ENCODE data around the gene TCTN2. TPM values are rescaled to one million over a fixed set of nuclear protein-coding genes. Genes with fewer than 3 reads are reported as not detected.

Gene TCTN2
- total RNA-seq, 1 donor from 2014 or later, result 2.8 TPM

DNA sequence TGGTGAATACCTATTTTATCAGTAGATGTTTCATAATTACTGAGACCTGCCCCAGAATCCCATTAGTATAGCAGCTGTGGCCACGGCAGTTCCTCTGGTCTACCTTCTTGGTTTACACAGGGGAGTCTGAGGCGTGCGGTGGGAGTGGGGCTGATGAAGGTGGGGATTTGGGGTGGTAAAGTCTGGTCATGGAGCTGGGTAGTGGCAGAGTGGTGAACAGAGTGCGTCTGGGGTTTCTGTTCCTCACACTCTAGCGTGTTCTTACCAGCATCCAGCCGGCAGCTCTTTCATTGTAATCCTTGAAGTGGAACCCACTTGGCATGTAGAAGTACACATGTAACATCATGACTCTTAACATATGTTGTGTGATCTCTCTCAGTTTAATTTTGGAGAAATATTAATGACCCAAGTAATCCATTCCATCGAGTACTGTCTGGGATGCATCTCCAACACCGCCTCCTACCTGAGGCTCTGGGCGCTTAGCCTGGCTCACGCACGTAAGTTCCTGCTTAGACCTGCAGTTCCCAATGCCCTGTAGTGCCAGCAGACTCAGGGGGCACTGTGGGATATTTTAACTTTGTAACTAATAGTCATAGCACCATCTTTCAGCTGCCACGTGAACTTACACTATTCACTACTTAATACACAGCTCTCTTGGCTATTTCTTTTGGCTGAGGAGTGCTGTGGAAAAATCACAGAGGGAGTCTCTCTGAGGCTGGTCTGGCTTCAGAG, 83.3 kb downstream of the TCTN2 start:
- peaks cover 30% of the 10 kb centered on the region for H3K36me3 Mint-ChIP-seq (ENCODE audit: low read depth)
- no peaks in the 10 kb centered on the region for H3K9me3 Mint-ChIP-seq
- no peak overlapping the region for H3K4me3 Mint-ChIP-seq
- no peak overlapping the region for H3K27ac Mint-ChIP-seq
- intact Hi-C loops (cut with micrococcal nuclease), result no loop called here
- DNase-seq (ENCODE audit: low spot score), result no peak
- no peaks in the 10 kb centered on the region for H3K27me3 Mint-ChIP-seq (ENCODE audit: insufficient read depth)
- H3K4me1 Mint-ChIP-seq (ENCODE audit: low read depth), result no peaks in the 10 kb centered on the region

DNA sequence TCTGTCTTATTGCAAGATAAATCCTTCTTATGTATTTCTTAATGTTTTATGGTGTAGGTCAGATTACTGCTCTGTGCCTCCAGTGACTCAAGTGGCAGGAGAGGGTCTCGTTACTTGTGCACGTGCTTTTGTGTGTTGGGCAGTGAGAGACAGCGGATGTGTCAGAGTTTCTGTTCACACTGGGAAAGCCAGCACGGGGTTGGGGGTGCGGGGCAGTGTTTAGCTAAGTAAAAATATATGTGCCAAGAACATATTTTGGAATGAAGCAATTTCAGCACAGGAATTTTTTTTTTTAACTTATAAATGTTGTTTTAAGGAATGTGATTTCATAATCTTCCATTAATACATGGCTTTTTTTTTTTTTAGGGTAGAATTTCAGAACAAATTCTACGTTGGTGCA, 86.6 kb downstream of the TCTN2 start:
- Mint-ChIP-seq H3K27ac (no peak overlapping the region), H3K36me3 (ENCODE audit: low read depth) (peaks cover 27% of the 10 kb centered on the region)

More for the DNA sequence above, 86.6 kb downstream of the TCTN2 start:
- H3K27me3 Mint-ChIP-seq (ENCODE audit: insufficient read depth), result no peaks in the 10 kb centered on the region
- DNase-seq (ENCODE audit: low spot score), result no peak
- no peaks in the 10 kb centered on the region for H3K4me1 Mint-ChIP-seq (ENCODE audit: low read depth)
- no peak overlapping the region for H3K4me3 Mint-ChIP-seq
- H3K9me3 Mint-ChIP-seq, result no peaks in the 10 kb centered on the region
- intact Hi-C loops (cut with micrococcal nuclease), result no loop called here

Other genes with a start within 250 kb of the TCTN2 start
- 20.1 and 20.6 TPM in 2 replicates for gene RILPL2, start 234.4 kb upstream of the TCTN2 start, total RNA-seq
- gene SNRNP35, start 213.0 kb upstream of the TCTN2 start, total RNA-seq, result 31.5 and 34.5 TPM in 2 replicates
- gene RILPL1, start 137.4 kb upstream of the TCTN2 start, total RNA-seq, result 4.4 and 4.5 TPM in 2 replicates
- gene TMED2, start 86.6 kb upstream of the TCTN2 start, total RNA-seq, result 201 and 206 TPM in 2 replicates
- gene DDX55, start 69.0 kb upstream of the TCTN2 start, total RNA-seq, result 72.1 and 72.3 TPM in 2 replicates
- gene EIF2B1, start 37.4 kb upstream of the TCTN2 start, total RNA-seq, result 74.8 and 76.5 TPM in 2 replicates
- gene GTF2H3, start 37.3 kb upstream of the TCTN2 start, total RNA-seq, result 65.8 and 66.1 TPM in 2 replicates
- gene ATP6V0A2, start 41.2 kb downstream of the TCTN2 start, total RNA-seq, result 99.1 and 107 TPM in 2 replicates
- 0.12 and 0.31 TPM in 2 replicates for gene DNAH10, start 91.2 kb downstream of the TCTN2 start, total RNA-seq

Measured in activated T-helper 1 cell treated with anti-CD3 and anti-CD28 coated beads, Interleukin-12 subunit alpha, Interleukin-12 subunit beta, Interleukin-2, Interleukin-4 antibody, amounts not matched to agents 30 ng/mL and 10 ng/mL and 1 ng/mL, durations not matched to agents 14 hours and 24 hours and 36 hours (primary cell).